ENCODE results near the gene BPIFB6.

- TF ChIP-seq, protein P1, sequence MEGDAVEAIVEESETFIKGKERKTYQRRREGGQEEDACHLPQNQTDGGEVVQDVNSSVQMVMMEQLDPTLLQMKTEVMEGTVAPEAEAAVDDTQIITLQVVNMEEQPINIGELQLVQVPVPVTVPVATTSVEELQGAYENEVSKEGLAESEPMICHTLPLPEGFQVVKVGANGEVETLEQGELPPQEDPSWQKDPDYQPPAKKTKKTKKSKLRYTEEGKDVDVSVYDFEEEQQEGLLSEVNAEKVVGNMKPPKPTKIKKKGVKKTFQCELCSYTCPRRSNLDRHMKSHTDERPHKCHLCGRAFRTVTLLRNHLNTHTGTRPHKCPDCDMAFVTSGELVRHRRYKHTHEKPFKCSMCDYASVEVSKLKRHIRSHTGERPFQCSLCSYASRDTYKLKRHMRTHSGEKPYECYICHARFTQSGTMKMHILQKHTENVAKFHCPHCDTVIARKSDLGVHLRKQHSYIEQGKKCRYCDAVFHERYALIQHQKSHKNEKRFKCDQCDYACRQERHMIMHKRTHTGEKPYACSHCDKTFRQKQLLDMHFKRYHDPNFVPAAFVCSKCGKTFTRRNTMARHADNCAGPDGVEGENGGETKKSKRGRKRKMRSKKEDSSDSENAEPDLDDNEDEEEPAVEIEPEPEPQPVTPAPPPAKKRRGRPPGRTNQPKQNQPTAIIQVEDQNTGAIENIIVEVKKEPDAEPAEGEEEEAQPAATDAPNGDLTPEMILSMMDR (IDR thresholded peaks at IDR 0.05), result no peak
- no peak for TF ChIP-seq POLR2A (IDR thresholded peaks at IDR 0.05)
Measured at GRCh38 chr20:33012327-33013189, 18.9 kb upstream of the BPIFB6 start.

Measured in heart left ventricle (tissue), 13 donors.